ENCODE measurements around the gene MED20.

GRCh38 chr6:41965429-41966213, 44.7 kb upstream of the MED20 start:
- TF ChIP-seq CTCF (IDR thresholded peaks at IDR 0.05) (no peak), SIN3A (IDR thresholded peaks at IDR 0.05; ENCODE audit: borderline replicate concordance, insufficient read depth, low read depth, low read length) (no peak), POLR2AphosphoS5 (IDR thresholded peaks at IDR 0.05; ENCODE audit: low read depth, low read length) (no peak)

All from Panc1 (cell line).